Calu3 (cell line): ENCODE results near the gene DDX31. TPM values are rescaled to one million over a fixed set of nuclear protein-coding genes. Genes with fewer than 3 reads are reported as not detected.
A peak's percentile ranks its signal among the peaks of the same experiment; 100 is the strongest.

Source experiments
- BruUV-seq: library from RNA; stranded (reverse); fragments of 400-500 nt; replicated peaks from 2 replicates; lab custom pipeline; 2021; lab: Mats Ljungman, UMichigan
- CTCF ChIA-PET: fragments of 300-600 bp; sonication (Branson Sonifier 250); formaldehyde crosslinking; loops from one replicate; lab custom pipeline; 2022; ENCODE audit warnings: antibody characterized with exemption; lab: Charles Lee
- DNase-seq: peaks from one replicate; pipeline ENCODE4 v3.0.0; 2022
- H3K27ac Mint-ChIP-seq: one replicate; pipeline ENCODE4 v1.8.0; 2022; ENCODE audit warnings: mixed read lengths; ENCODE audit not compliant: unreplicated experiment
- H3K27me3 Mint-ChIP-seq: one replicate; pipeline ENCODE4 v1.8.0; 2022; ENCODE audit warnings: mixed read lengths; ENCODE audit not compliant: unreplicated experiment
- H3K36me3 Mint-ChIP-seq: one replicate; pipeline ENCODE4 v1.8.0; 2022; ENCODE audit warnings: mild to moderate bottlenecking, moderate library complexity, mixed read lengths; ENCODE audit not compliant: insufficient read depth, unreplicated experiment
- H3K4me1 Mint-ChIP-seq: one replicate; pipeline ENCODE4 v1.8.0; 2022; ENCODE audit warnings: mild to moderate bottlenecking, low read depth, mixed read lengths; ENCODE audit not compliant: unreplicated experiment
- H3K4me3 Mint-ChIP-seq: one replicate; pipeline ENCODE4 v1.8.0; 2022; ENCODE audit warnings: mild to moderate bottlenecking, low read depth, moderate library complexity, mixed read lengths; ENCODE audit not compliant: unreplicated experiment
- H3K9me3 Mint-ChIP-seq: one replicate; pipeline ENCODE4 v1.8.0; 2022; ENCODE audit warnings: low read depth, mixed read lengths; ENCODE audit not compliant: unreplicated experiment
- intact Hi-C: fragments of 100-400 bp; cut with micrococcal nuclease; formaldehyde crosslinking; loops from one replicate; pipeline ENCODE4 v1.10.0; 2022; ENCODE audit not compliant: unreplicated experiment
- total RNA-seq: library from RNA; stranded (reverse); gene quantifications from 2 replicates; pipeline ENCODE4 v1.2.3, GENCODE V29; 2022
- TF ChIP-seq, protein P1 (sequence below): fragments of 200-600 bp; IDR thresholded peaks from one replicate; pipeline ENCODE4 v1.8.0; 2022; ENCODE audit warnings: antibody characterized with exemption; ENCODE audit not compliant: unreplicated experiment

The DDX31 gene
- total RNA-seq, 1 experiment from 2014 or later = 18.4 TPM

DNA sequence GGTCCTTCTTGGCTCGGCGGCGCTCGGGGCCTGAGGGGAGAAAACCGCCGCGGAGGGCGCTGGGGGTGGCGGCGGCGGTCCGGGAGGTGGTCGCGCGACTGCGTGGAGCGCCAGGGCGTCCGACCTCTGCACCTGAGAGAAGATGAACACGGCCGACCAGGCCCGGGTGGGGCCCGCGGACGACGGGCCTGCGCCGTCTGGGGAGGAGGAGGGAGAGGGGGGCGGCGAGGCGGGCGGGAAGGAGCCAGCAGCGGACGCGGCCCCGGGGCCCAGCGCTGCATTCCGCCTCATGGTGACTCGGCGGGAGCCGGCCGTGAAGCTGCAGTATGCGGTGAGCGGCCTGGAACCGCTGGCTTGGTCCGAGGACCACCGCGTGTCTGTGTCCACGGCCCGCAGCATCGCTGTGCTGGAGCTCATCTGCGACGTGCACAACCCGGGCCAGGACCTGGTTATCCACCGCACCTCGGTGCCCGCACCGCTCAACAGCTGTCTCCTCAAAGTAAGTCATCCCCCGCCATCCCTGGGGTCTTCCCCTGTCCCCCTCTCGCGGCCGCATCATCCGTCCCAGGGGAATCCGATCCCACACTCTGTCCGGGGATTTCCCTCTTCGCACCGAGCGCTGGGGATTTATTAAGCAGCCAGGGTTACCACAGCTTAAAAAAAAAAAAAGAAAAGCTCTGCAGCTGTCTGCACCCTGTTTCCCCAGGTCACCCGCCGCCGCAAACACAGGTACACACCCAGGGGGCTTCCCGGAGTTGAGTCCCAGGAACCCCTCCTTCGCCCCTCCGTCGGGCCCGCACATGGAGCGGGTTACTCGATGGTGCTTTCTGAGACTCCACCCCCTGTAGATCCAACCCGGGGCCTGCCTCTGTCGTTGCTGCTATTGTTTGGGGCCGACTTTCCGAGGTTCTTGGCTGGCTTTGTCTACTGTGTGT lies 941 bp upstream of the DDX31 start, which contains the start of gene GTF3C4:
GTF3C4 (plus strand) TSS at position 8 of the 935 bp plus-strand sequence; CDS start at position 143, 135 bp downstream.
- peak; percentile 24 for DNase-seq
- TF ChIP-seq, protein P1, sequence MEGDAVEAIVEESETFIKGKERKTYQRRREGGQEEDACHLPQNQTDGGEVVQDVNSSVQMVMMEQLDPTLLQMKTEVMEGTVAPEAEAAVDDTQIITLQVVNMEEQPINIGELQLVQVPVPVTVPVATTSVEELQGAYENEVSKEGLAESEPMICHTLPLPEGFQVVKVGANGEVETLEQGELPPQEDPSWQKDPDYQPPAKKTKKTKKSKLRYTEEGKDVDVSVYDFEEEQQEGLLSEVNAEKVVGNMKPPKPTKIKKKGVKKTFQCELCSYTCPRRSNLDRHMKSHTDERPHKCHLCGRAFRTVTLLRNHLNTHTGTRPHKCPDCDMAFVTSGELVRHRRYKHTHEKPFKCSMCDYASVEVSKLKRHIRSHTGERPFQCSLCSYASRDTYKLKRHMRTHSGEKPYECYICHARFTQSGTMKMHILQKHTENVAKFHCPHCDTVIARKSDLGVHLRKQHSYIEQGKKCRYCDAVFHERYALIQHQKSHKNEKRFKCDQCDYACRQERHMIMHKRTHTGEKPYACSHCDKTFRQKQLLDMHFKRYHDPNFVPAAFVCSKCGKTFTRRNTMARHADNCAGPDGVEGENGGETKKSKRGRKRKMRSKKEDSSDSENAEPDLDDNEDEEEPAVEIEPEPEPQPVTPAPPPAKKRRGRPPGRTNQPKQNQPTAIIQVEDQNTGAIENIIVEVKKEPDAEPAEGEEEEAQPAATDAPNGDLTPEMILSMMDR = no peak
- BruUV-seq = TSS peak; percentile 45
- peaks cover 37% of the 10 kb centered on the region for H3K36me3 Mint-ChIP-seq
- intact Hi-C loops = no loop called here
- peaks cover 29% of the 10 kb centered on the region for H3K4me1 Mint-ChIP-seq
- peak within 1 kb of the TSS; percentile 94 for H3K4me3 Mint-ChIP-seq
- H3K27me3 Mint-ChIP-seq = no peaks in the 10 kb centered on the region
- CTCF ChIA-PET = interaction anchor here (0.6 to 1.6 kb wide), 3 partner anchors 31 to 239 kb away, joined by 3 read pairs; no protein-coding TSS in a partner anchor
- H3K27ac Mint-ChIP-seq = peak within 1 kb of the TSS; percentile 72
- H3K9me3 Mint-ChIP-seq = no peaks in the 10 kb centered on the region

DNA sequence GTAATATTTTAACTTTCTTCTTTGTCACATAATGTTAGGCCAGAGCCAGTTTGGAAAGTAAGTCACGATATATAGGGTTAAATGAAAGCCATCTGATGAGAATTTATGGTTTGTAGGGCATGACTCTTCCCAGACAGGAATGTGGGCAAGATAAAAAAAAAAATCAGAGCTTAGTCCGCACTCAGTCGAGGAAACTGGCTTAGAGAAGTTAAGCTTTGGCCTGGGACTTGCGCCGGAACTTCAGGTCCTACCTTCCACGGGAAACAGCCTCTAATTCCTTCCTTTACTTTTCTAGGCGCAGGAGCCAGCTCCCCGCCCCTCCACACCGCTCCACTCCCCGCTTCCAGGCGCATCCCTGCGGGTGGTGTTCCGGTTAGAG lies 475 bp downstream of the DDX31 start:
- peak; percentile 43 for DNase-seq
- TF ChIP-seq, protein P1 = no peak
- H3K4me3 Mint-ChIP-seq = peak overlapping the region; percentile 94
- CTCF ChIA-PET = interaction anchor here (0.6 to 1.4 kb wide), 3 partner anchors 30 to 333 kb away, joined by 3 to 8 read pairs (median 4); no protein-coding TSS in a partner anchor
- intact Hi-C loops = no loop called here
- H3K36me3 Mint-ChIP-seq = peaks cover 37% of the 10 kb centered on the region
- no peaks in the 10 kb centered on the region for H3K27me3 Mint-ChIP-seq
- peak overlapping the region; percentile 72 for H3K27ac Mint-ChIP-seq
- TSS peak; percentile 61 for BruUV-seq
- peaks cover 29% of the 10 kb centered on the region for H3K4me1 Mint-ChIP-seq
- no peaks in the 10 kb centered on the region for H3K9me3 Mint-ChIP-seq

GRCh38 chr9:132663851-132664250 lies 5.9 kb downstream of the DDX31 start:
- intact Hi-C loops = no loop called here
- Mint-ChIP-seq H3K9me3 (no peaks in the 10 kb centered on the region), H3K36me3 (peaks cover 10% of the 10 kb centered on the region), H3K27me3 (no peaks in the 10 kb centered on the region), H3K4me3 (no peak overlapping the region), H3K4me1 (peaks cover 9% of the 10 kb centered on the region), H3K27ac (no peak overlapping the region)
- TF ChIP-seq, protein P1 = no peak
- DNase-seq = no peak
- CTCF ChIA-PET = no interaction called here
- BruUV-seq = no TSS peak

GRCh38 chr9:132663117-132663516 lies 6.7 kb downstream of the DDX31 start:
- DNase-seq = no peak
- CTCF ChIA-PET = no interaction called here
- Mint-ChIP-seq H3K9me3 (no peaks in the 10 kb centered on the region), H3K4me3 (no peak overlapping the region), H3K4me1 (peaks cover 6% of the 10 kb centered on the region), H3K36me3 (peaks cover 10% of the 10 kb centered on the region), H3K27ac (no peak overlapping the region), H3K27me3 (no peaks in the 10 kb centered on the region)
- no TSS peak for BruUV-seq
- intact Hi-C loops = no loop called here
- TF ChIP-seq, protein P1 = no peak
